Activated T-cell treated with anti-CD3 and anti-CD28 coated beads, Interleukin-2, amount 50 U/mL, for 72 hours (primary cell): ENCODE results near the gene VWA8. TPM values are rescaled to one million over a fixed set of nuclear protein-coding genes. Genes with fewer than 3 reads are reported as not detected.

ENCODE experiments used
- ATAC-seq, 2 donors: fragments of 150-1000 bp; cut with Tn5 transposase; replicated peaks in 1 of 2; 2 replicates each; pipeline ENCODE4 v1.10.0; 2021; ENCODE audit warnings: moderate library complexity in 2 of 2, mild to moderate bottlenecking in 1 of 2
- DNase-seq, 2 donors: peaks; one replicate each; pipeline ENCODE4 v3.0.0; 2021 to 2022; ENCODE audit warnings: mixed read lengths in 1 of 2
- H3K27ac Mint-ChIP-seq: one replicate; pipeline ENCODE4 v1.8.0; 2022; ENCODE audit warnings: mild to moderate bottlenecking, moderate library complexity, mixed read lengths
- H3K27me3 Mint-ChIP-seq: one replicate; pipeline ENCODE4 v1.8.0; 2022; ENCODE audit warnings: low read depth, mixed read lengths
- H3K36me3 Mint-ChIP-seq, 2 donors: one replicate each; pipeline ENCODE4 v1.8.0; 2022; ENCODE audit warnings: mixed read lengths in 2 of 2, mild to moderate bottlenecking in 1 of 2; ENCODE audit not compliant: insufficient read depth in 2 of 2
- H3K4me1 Mint-ChIP-seq: one replicate; pipeline ENCODE4 v1.8.0; 2022; ENCODE audit warnings: low read depth, mixed read lengths
- H3K4me3 Mint-ChIP-seq, 2 donors: one replicate each; pipeline ENCODE4 v1.8.0; 2022; ENCODE audit warnings: mild to moderate bottlenecking in 2 of 2, mixed read lengths in 2 of 2, moderate library complexity in 2 of 2
- H3K9me3 Mint-ChIP-seq, 2 donors: one replicate each; pipeline ENCODE4 v1.8.0; 2022; ENCODE audit warnings: mixed read lengths in 2 of 2
- total RNA-seq, 2 donors: library from RNA; stranded (reverse); gene quantifications; one replicate each; pipeline ENCODE4 v1.2.3, GENCODE V29; 2022

VWA8 gene
- total RNA-seq, 2 donors from 2014 or later: 25.6 to 35.0 TPM

- H3K27me3 Mint-ChIP-seq: no peaks in the 10 kb centered on the region
- no peak overlapping the region for H3K4me3 Mint-ChIP-seq
- H3K36me3 Mint-ChIP-seq: peaks cover 0 to 18% of the 10 kb centered on the region in 2 donors
- no peaks in the 10 kb centered on the region for H3K4me1 Mint-ChIP-seq
- no peak for DNase-seq
- no peak for ATAC-seq
- no peaks in the 10 kb centered on the region for H3K9me3 Mint-ChIP-seq
- H3K27ac Mint-ChIP-seq: no peak overlapping the region
These were observed 266.2 kb downstream of the VWA8 start for GRCh38 chr13:41694545-41695301.

GRCh38 chr13:41693434-41693833 is 267.5 kb downstream of the VWA8 start:
- ATAC-seq (no peak), DNase-seq (no peak)
- Mint-ChIP-seq H3K27me3 (no peaks in the 10 kb centered on the region), H3K36me3 (peaks cover 0 to 14% of the 10 kb centered on the region in 2 donors), H3K4me3 (no peak overlapping the region), H3K9me3 (no peaks in the 10 kb centered on the region), H3K27ac (no peak overlapping the region), H3K4me1 (no peaks in the 10 kb centered on the region)

GRCh38 chr13:41691274-41691673 is 269.6 kb downstream of the VWA8 start:
- no peak overlapping the region for H3K27ac Mint-ChIP-seq
- no peak for ATAC-seq
- no peak overlapping the region for H3K4me3 Mint-ChIP-seq
- no peaks in the 10 kb centered on the region for H3K9me3 Mint-ChIP-seq
- H3K4me1 Mint-ChIP-seq: no peaks in the 10 kb centered on the region
- no peak for DNase-seq
- peaks cover 0 to 18% of the 10 kb centered on the region in 2 donors for H3K36me3 Mint-ChIP-seq
- H3K27me3 Mint-ChIP-seq: no peaks in the 10 kb centered on the region

GRCh38 chr13:41682766-41683165 is 278.1 kb downstream of the VWA8 start:
- ATAC-seq: no peak
- Mint-ChIP-seq H3K27ac (no peak overlapping the region), H3K27me3 (no peaks in the 10 kb centered on the region), H3K4me3 (no peak overlapping the region), H3K36me3 (peaks cover 4 to 35% of the 10 kb centered on the region in 2 donors), H3K9me3 (no peaks in the 10 kb centered on the region), H3K4me1 (peaks cover 16% of the 10 kb centered on the region)
- DNase-seq: no peak

GRCh38 chr13:41682001-41682400 is 278.9 kb downstream of the VWA8 start:
- peaks cover 16% of the 10 kb centered on the region for H3K4me1 Mint-ChIP-seq
- no peak overlapping the region for H3K27ac Mint-ChIP-seq
- peaks cover 4 to 35% of the 10 kb centered on the region in 2 donors for H3K36me3 Mint-ChIP-seq
- H3K4me3 Mint-ChIP-seq: no peak overlapping the region
- no peak for DNase-seq
- no peak for ATAC-seq
- H3K27me3 Mint-ChIP-seq: no peaks in the 10 kb centered on the region
- H3K9me3 Mint-ChIP-seq: no peaks in the 10 kb centered on the region

- Mint-ChIP-seq H3K36me3 (peaks cover 4 to 32% of the 10 kb centered on the region in 2 donors), H3K4me3 (no peak overlapping the region)
- no peak for DNase-seq
These were observed 279.3 kb downstream of the VWA8 start for GRCh38 chr13:41681587-41681986.

GRCh38 chr13:41680900-41681299 is 280.0 kb downstream of the VWA8 start:
- Mint-ChIP-seq H3K4me1 (peaks cover 16% of the 10 kb centered on the region), H3K36me3 (peaks cover 4 to 31% of the 10 kb centered on the region in 2 donors), H3K4me3 (no peak overlapping the region), H3K27me3 (no peaks in the 10 kb centered on the region), H3K9me3 (no peaks in the 10 kb centered on the region), H3K27ac (no peak overlapping the region)
- no peak for ATAC-seq
- DNase-seq: no peak

More at GRCh38 chr13:41681587-41681986, 279.3 kb downstream of the VWA8 start:
- no peaks in the 10 kb centered on the region for H3K27me3 Mint-ChIP-seq
- H3K4me1 Mint-ChIP-seq: peaks cover 16% of the 10 kb centered on the region
- no peaks in the 10 kb centered on the region for H3K9me3 Mint-ChIP-seq
- H3K27ac Mint-ChIP-seq: no peak overlapping the region
- no peak for ATAC-seq

- Mint-ChIP-seq H3K27ac (no peak overlapping the region), H3K4me1 (peaks cover 16% of the 10 kb centered on the region), H3K9me3 (no peaks in the 10 kb centered on the region), H3K36me3 (peaks cover 3 to 29% of the 10 kb centered on the region in 2 donors), H3K27me3 (no peaks in the 10 kb centered on the region), H3K4me3 (no peak overlapping the region)
- no peak for ATAC-seq
- no peak for DNase-seq
These were observed 282.1 kb downstream of the VWA8 start for GRCh38 chr13:41678848-41679247.

GRCh38 chr13:41678249-41678648 is 282.7 kb downstream of the VWA8 start:
- H3K27me3 Mint-ChIP-seq: no peaks in the 10 kb centered on the region
- DNase-seq (no peak), ATAC-seq (no peak)
- no peaks in the 10 kb centered on the region for H3K9me3 Mint-ChIP-seq
- no peak overlapping the region for H3K4me3 Mint-ChIP-seq
- H3K27ac Mint-ChIP-seq: no peak overlapping the region
- peaks cover 3 to 23% of the 10 kb centered on the region in 2 donors for H3K36me3 Mint-ChIP-seq
- H3K4me1 Mint-ChIP-seq: peaks cover 16% of the 10 kb centered on the region

GRCh38 chr13:41675306-41675705 is 285.6 kb downstream of the VWA8 start:
- no peak overlapping the region for H3K27ac Mint-ChIP-seq
- no peaks in the 10 kb centered on the region for H3K27me3 Mint-ChIP-seq
- H3K9me3 Mint-ChIP-seq: no peaks in the 10 kb centered on the region
- DNase-seq (no peak), ATAC-seq (no peak)
- peaks cover 4% of the 10 kb centered on the region for H3K4me1 Mint-ChIP-seq
- H3K4me3 Mint-ChIP-seq: no peak overlapping the region
- H3K36me3 Mint-ChIP-seq: peaks cover 0 to 8% of the 10 kb centered on the region in 2 donors

GRCh38 chr13:41674246-41674645 is 286.7 kb downstream of the VWA8 start:
- DNase-seq (no peak), ATAC-seq (no peak)
- Mint-ChIP-seq H3K27ac (no peak overlapping the region), H3K36me3 (peaks cover 0 to 7% of the 10 kb centered on the region in 2 donors), H3K9me3 (no peaks in the 10 kb centered on the region), H3K4me3 (no peak overlapping the region), H3K4me1 (no peaks in the 10 kb centered on the region), H3K27me3 (no peaks in the 10 kb centered on the region)

GRCh38 chr13:41673640-41674039 is 287.3 kb downstream of the VWA8 start:
- H3K36me3 Mint-ChIP-seq: peaks cover 0 to 7% of the 10 kb centered on the region in 2 donors
- no peaks in the 10 kb centered on the region for H3K9me3 Mint-ChIP-seq
- no peak for ATAC-seq
- no peak overlapping the region for H3K4me3 Mint-ChIP-seq
- DNase-seq: no peak
- no peak overlapping the region for H3K27ac Mint-ChIP-seq
- H3K4me1 Mint-ChIP-seq: no peaks in the 10 kb centered on the region
- no peaks in the 10 kb centered on the region for H3K27me3 Mint-ChIP-seq

- H3K27me3 Mint-ChIP-seq: no peaks in the 10 kb centered on the region
- no peak for DNase-seq
- no peak overlapping the region for H3K27ac Mint-ChIP-seq
- no peaks in the 10 kb centered on the region for H3K4me1 Mint-ChIP-seq
- no peak overlapping the region for H3K4me3 Mint-ChIP-seq
- ATAC-seq: no peak
- H3K36me3 Mint-ChIP-seq: peaks cover 0 to 10% of the 10 kb centered on the region in 2 donors
- no peaks in the 10 kb centered on the region for H3K9me3 Mint-ChIP-seq
These were observed 290.0 kb downstream of the VWA8 start for GRCh38 chr13:41670873-41671443.
